H9 (cell line): ENCODE measurements around the gene TRIP10. TPM values are rescaled to one million over a fixed set of nuclear protein-coding genes. Genes with fewer than 3 reads are reported as not detected.
A peak's percentile ranks its signal among the peaks of the same experiment; 100 is the strongest.

Source experiments
- DNase-seq: peaks from one replicate; pipeline ENCODE4 v3.0.0-alpha.2; 2017
- H2AFZ ChIP-seq: one replicate; pipeline ENCODE4 v1.6.1; 2013; ENCODE audit warnings: mild to moderate bottlenecking, low read length, control low read depth, moderate library complexity
- H2AK5ac ChIP-seq: 2 replicates; pipeline ENCODE4 v1.6.1; 2013; ENCODE audit warnings: low read length, control low read depth, mixed read lengths; ENCODE audit not compliant: insufficient read length
- H2BK120ac ChIP-seq: one replicate; pipeline ENCODE4 v1.6.1; 2013; ENCODE audit warnings: low read depth, mild to moderate bottlenecking, low read length, control low read depth, inconsistent platforms; ENCODE audit not compliant: poor library complexity, severe bottlenecking
- H2BK12ac ChIP-seq: 2 replicates; pipeline ENCODE4 v1.6.1; 2013; ENCODE audit warnings: low read length, control low read depth, mixed read lengths, low read depth; ENCODE audit not compliant: insufficient read length
- H2BK15ac ChIP-seq: 2 replicates; pipeline ENCODE4 v1.6.1; 2013; ENCODE audit warnings: low read depth, low read length, control low read depth
- H2BK20ac ChIP-seq: one replicate; pipeline ENCODE4 v1.6.1; 2013; ENCODE audit warnings: low read depth, mild to moderate bottlenecking, low read length, control low read depth, inconsistent platforms; ENCODE audit not compliant: poor library complexity, severe bottlenecking
- H2BK5ac ChIP-seq: 2 replicates; pipeline ENCODE4 v1.6.1; 2013; ENCODE audit warnings: low read length, control low read depth, mixed read lengths; ENCODE audit not compliant: insufficient read length
- H3K14ac ChIP-seq: 2 replicates; pipeline ENCODE4 v1.6.1; 2013; ENCODE audit warnings: low read length, control low read depth; ENCODE audit not compliant: insufficient read depth
- H3K18ac ChIP-seq: 2 replicates; pipeline ENCODE4 v1.6.1; 2013; ENCODE audit warnings: low read depth, mild to moderate bottlenecking, mixed read lengths, low read length, control low read depth; ENCODE audit not compliant: insufficient read length
- H3K23ac ChIP-seq: 2 replicates; pipeline ENCODE4 v1.6.1; 2013; ENCODE audit warnings: low read length, control low read depth, mixed read lengths, low read depth; ENCODE audit not compliant: insufficient read length
- H3K23me2 ChIP-seq: 2 replicates; pipeline ENCODE4 v1.6.1; 2013; ENCODE audit warnings: low read depth, mild to moderate bottlenecking, mixed read lengths, low read length, control low read depth; ENCODE audit not compliant: insufficient read length, poor library complexity, severe bottlenecking
- H3K27ac ChIP-seq: 2 replicates; pipeline ENCODE4 v1.5.1; 2013; ENCODE audit warnings: low read length, control low read depth, mixed read lengths, low read depth; ENCODE audit not compliant: insufficient read length
- H3K27me3 ChIP-seq: 2 replicates; pipeline ENCODE4 v1.6.1; 2013; ENCODE audit warnings: low read length, control low read depth, inconsistent platforms; ENCODE audit not compliant: insufficient read depth
- H3K4ac ChIP-seq: 2 replicates; pipeline ENCODE4 v1.6.1; 2013; ENCODE audit warnings: low read depth, mild to moderate bottlenecking, control low read depth, inconsistent platforms, low read length, moderate library complexity
- H3K4me1 ChIP-seq: 2 replicates; pipeline ENCODE4 v1.6.1; 2013; ENCODE audit warnings: low read length, control low read depth, inconsistent platforms; ENCODE audit not compliant: insufficient read depth
- H3K4me2 ChIP-seq: 2 replicates; pipeline ENCODE4 v1.6.1; 2013; ENCODE audit warnings: low read length, control low read depth, mixed read lengths; ENCODE audit not compliant: insufficient read length, insufficient read depth
- H3K56ac ChIP-seq: 2 replicates; pipeline ENCODE4 v1.6.1; 2013; ENCODE audit warnings: low read depth, mild to moderate bottlenecking, mixed read lengths, low read length, control low read depth; ENCODE audit not compliant: insufficient read length
- H3K79me1 ChIP-seq: 2 replicates; pipeline ENCODE4 v1.6.1; 2013; ENCODE audit warnings: low read depth, mild to moderate bottlenecking, moderate library complexity, low read length, control low read depth, inconsistent platforms; ENCODE audit not compliant: insufficient read depth, poor library complexity, severe bottlenecking
- H3K79me2 ChIP-seq: 2 replicates; pipeline ENCODE4 v1.6.1; 2013; ENCODE audit warnings: low read length, control low read depth, inconsistent platforms; ENCODE audit not compliant: insufficient read depth
- H3K9ac ChIP-seq: 2 replicates; pipeline ENCODE4 v1.6.1; 2013; ENCODE audit warnings: low read length, control low read depth, mixed read lengths; ENCODE audit not compliant: insufficient read length; ENCODE audit errors: extremely low read depth
- H3K9me3 ChIP-seq: one replicate; pipeline ENCODE4 v1.6.1; 2013; ENCODE audit warnings: low read depth, low read length, inconsistent platforms; ENCODE audit not compliant: control insufficient read depth
- H3T11ph ChIP-seq: one replicate; pipeline ENCODE4 v1.6.1; 2013; ENCODE audit warnings: mild to moderate bottlenecking, low read length, control low read depth, inconsistent platforms
- H4K20me1 ChIP-seq: one replicate; pipeline ENCODE4 v1.6.1; 2013; ENCODE audit not compliant: control insufficient read depth, insufficient read length, insufficient read depth
- H4K5ac ChIP-seq: 2 replicates; pipeline ENCODE4 v1.6.1; 2013; ENCODE audit warnings: low read depth, mild to moderate bottlenecking, mixed read lengths, low read length, control low read depth; ENCODE audit not compliant: insufficient read length
- H4K8ac ChIP-seq: replicated peaks from 2 replicates; pipeline ENCODE4 v1.6.1; 2013; ENCODE audit warnings: low read length, control low read depth, mixed read lengths, low read depth; ENCODE audit not compliant: insufficient read length
- H4K91ac ChIP-seq: 2 replicates; pipeline ENCODE4 v1.6.1; 2013; ENCODE audit warnings: low read depth, mild to moderate bottlenecking, moderate library complexity, mixed read lengths, low read length, control low read depth; ENCODE audit not compliant: insufficient read length
- H3K27ac Mint-ChIP-seq, 3 experiments: 2 replicates in 2 of 3; 3 replicates in 1 of 3; pipeline ENCODE4 v1.8.0; 2020 to 2021; ENCODE audit warnings: mixed read lengths in 3 of 3, mild to moderate bottlenecking in 1 of 3, moderate library complexity in 1 of 3
- H3K27me3 Mint-ChIP-seq: 2 replicates; pipeline ENCODE4 v1.8.0; 2021; ENCODE audit warnings: low read depth, mild to moderate bottlenecking, moderate library complexity, mixed read lengths
- H3K36me3 Mint-ChIP-seq, 3 experiments: 2 replicates in 2 of 3; 3 replicates in 1 of 3; pipeline ENCODE4 v1.8.0; 2020 to 2021; ENCODE audit warnings: low read depth in 3 of 3, mixed read lengths in 3 of 3; ENCODE audit not compliant: insufficient read depth in 1 of 3
- H3K4me1 Mint-ChIP-seq, 2 experiments: 2 replicates each; pipeline ENCODE4 v1.8.0; 2020; ENCODE audit warnings: mixed read lengths in 2 of 2
- H3K4me3 Mint-ChIP-seq, 2 experiments: 2 replicates in 1 of 2; 3 replicates in 1 of 2; pipeline ENCODE4 v1.8.0; 2020 to 2021; ENCODE audit warnings: mild to moderate bottlenecking in 2 of 2, mixed read lengths in 2 of 2, moderate library complexity in 1 of 2
- H3K9me3 Mint-ChIP-seq, 2 experiments: 2 replicates in 1 of 2; 3 replicates in 1 of 2; pipeline ENCODE4 v1.8.0; 2020; ENCODE audit warnings: mild to moderate bottlenecking in 2 of 2, mixed read lengths in 2 of 2, moderate library complexity in 1 of 2
- total RNA-seq: library from RNA; stranded (reverse); gene quantifications from 2 replicates; pipeline ENCODE4 v1.2.1, GENCODE V29; 2021
- TF ChIP-seq, protein P1 (sequence below): fragments of 200-600 bp; sonication (generic); conservative IDR thresholded peaks from 3 replicates; pipeline ENCODE4 v1.8.0; 2021; ENCODE audit warnings: antibody characterized with exemption, mild to moderate bottlenecking

Gene TRIP10
- total RNA-seq, 1 experiment from 2014 or later = 56.4 TPM

DNA sequence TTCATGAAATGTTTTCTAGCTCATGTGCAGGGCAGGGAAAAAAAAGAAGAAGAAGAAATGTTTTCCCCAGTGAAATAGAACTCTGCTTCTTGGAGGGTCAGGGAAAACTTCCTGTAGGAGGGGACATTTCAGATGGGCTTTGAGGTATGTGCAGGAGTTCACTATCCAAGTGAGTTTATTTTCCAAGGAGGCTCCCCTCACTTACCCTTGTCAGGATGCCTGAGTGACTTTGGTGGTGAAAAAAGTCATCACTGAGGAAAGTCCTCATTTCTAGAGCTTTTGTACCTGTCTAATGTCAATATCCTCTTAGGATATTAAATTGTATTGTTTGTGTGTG lies 18.4 kb upstream of the TRIP10 start:
- peaks cover 0 to 4% (median 3%) of the 10 kb centered on the region in 3 experiments; a peak in 2 of 7 replicates for H3K36me3 Mint-ChIP-seq
- H3K4me2 ChIP-seq = no peak overlapping the region
- H3K27ac ChIP-seq = no peak overlapping the region
- H2BK5ac ChIP-seq = no peak overlapping the region
- no peak overlapping the region; a peak in 1 of 5 replicates for H3K4me3 Mint-ChIP-seq
- H3K14ac ChIP-seq = no peak overlapping the region
- H4K8ac ChIP-seq = no peak overlapping the region
- H2AFZ ChIP-seq = no peak overlapping the region
- no peaks in the 10 kb centered on the region for H3K79me1 ChIP-seq
- DNase-seq = no peak
- H3K4me1 Mint-ChIP-seq = peaks cover 6 to 46% of the 10 kb centered on the region in 2 experiments
- peaks cover 4% of the 10 kb centered on the region for H3K27me3 Mint-ChIP-seq
- H3K4me1 ChIP-seq = no peaks in the 10 kb centered on the region; the same call in 1 of the 2 replicates
- H2AK5ac ChIP-seq = no peak overlapping the region
- no peaks in the 10 kb centered on the region for H3K27me3 ChIP-seq
- H3K23me2 ChIP-seq = no peaks in the 10 kb centered on the region
- TF ChIP-seq, protein P1, sequence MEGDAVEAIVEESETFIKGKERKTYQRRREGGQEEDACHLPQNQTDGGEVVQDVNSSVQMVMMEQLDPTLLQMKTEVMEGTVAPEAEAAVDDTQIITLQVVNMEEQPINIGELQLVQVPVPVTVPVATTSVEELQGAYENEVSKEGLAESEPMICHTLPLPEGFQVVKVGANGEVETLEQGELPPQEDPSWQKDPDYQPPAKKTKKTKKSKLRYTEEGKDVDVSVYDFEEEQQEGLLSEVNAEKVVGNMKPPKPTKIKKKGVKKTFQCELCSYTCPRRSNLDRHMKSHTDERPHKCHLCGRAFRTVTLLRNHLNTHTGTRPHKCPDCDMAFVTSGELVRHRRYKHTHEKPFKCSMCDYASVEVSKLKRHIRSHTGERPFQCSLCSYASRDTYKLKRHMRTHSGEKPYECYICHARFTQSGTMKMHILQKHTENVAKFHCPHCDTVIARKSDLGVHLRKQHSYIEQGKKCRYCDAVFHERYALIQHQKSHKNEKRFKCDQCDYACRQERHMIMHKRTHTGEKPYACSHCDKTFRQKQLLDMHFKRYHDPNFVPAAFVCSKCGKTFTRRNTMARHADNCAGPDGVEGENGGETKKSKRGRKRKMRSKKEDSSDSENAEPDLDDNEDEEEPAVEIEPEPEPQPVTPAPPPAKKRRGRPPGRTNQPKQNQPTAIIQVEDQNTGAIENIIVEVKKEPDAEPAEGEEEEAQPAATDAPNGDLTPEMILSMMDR = no peak
- no peak overlapping the region for H3K18ac ChIP-seq
- no peak overlapping the region for H3K23ac ChIP-seq
- no peaks in the 10 kb centered on the region for H3K79me2 ChIP-seq
- peaks cover 5 to 6% of the 10 kb centered on the region in 2 experiments; a peak in 4 of 5 replicates for H3K9me3 Mint-ChIP-seq
- no peak overlapping the region for H4K91ac ChIP-seq
- H3T11ph ChIP-seq = no peak overlapping the region
- H3K4ac ChIP-seq = no peak overlapping the region
- no peak overlapping the region for H3K9ac ChIP-seq
- no peak overlapping the region for H2BK15ac ChIP-seq
- peak overlapping the region in 1 of 3 experiments; percentile 84; a peak in 1 of 7 replicates for H3K27ac Mint-ChIP-seq
- H3K56ac ChIP-seq = no peak overlapping the region
- H4K5ac ChIP-seq = no peak overlapping the region
- no peaks in the 10 kb centered on the region for H3K9me3 ChIP-seq
- no peak overlapping the region for H2BK12ac ChIP-seq
- no peak overlapping the region for H2BK20ac ChIP-seq
- no peak overlapping the region for H2BK120ac ChIP-seq
- H4K20me1 ChIP-seq = no peaks in the 10 kb centered on the region
